8988T (cell line): ENCODE results near the gene SH3PXD2B.
"Not testable (repeated sequence)": the region's sequence is repeated elsewhere in the genome, so short reads cannot be mapped to it uniquely, and the experiment has no call there.

Source experiments
- DNase-seq: peaks from one replicate; pipeline ENCODE4 v3.0.0; 2011

Gene SH3PXD2B

GRCh38 chr5:172361566-172362238 lies 92.6 kb downstream of the SH3PXD2B start:
- no peak for DNase-seq

DNA sequence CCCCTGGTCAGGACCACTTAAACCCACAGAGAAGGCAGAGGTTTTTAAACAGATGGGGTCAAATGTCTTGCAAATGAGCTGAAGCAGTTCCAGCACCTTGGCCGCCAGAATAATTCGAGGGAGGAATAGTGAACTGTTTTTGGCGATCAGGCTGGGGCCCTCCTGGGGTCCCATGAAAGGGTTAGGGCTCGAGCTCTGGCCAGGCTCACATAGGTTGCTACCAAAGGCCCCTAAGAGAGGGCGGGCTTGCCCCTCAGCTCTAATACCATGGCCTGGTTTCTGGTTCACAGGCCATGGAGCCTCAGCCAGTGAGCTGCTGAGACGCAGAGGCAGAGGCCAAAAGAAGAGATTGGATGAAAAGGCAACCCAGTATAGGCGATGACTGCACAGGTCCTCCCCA lies 96.0 kb downstream of the SH3PXD2B start:
- no peak for DNase-seq

GRCh38 chr5:172356527-172356926 lies 97.8 kb downstream of the SH3PXD2B start:
- no peak for DNase-seq

DNA sequence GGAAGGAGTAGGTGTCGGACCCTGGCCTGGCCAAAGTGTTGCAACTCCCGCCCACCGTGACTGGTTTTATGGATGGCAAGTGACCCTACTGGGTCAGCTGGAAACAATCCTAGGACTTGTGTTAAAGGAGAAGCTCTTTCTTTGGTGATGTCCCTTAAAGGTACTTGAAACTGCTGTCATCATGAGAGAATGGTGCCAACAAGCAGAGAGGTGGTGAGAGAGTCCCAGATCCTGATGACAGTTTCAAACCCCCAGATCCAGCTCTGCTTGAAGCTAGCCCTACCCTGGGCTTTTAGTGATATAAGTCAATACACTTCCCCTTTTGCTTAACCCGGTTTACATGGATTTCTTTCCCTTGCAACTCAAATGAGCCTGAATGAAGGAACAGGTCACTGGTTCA lies 98.3 kb downstream of the SH3PXD2B start:
- DNase-seq = no peak

GRCh38 chr5:172353846-172354245 lies 100.5 kb downstream of the SH3PXD2B start:
- DNase-seq = no peak

DNA sequence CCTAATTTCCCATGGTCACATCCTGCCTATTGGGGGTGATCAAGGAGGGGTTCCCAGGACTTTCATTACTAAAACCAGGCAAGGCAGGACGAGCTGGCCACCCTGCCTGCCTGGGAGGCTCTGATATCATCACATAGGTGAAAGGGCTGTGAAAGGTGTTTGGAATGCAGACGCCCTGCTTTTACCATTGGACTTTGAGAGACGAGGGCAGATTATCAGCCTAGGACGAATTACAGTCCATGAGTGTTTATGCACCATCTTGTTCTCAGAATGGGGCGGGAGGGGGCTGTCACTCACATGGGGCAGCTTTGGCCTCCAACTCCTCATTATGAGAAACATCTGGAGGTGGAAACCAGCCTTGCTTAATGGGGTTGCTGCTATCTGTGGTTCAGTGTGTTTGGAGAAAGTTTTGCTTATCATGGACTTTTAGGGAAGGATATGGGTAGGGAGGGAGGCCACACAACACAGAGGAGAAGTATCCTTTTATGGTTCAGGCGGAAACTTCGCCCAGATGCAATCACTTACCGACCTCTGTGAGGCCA lies 101.0 kb downstream of the SH3PXD2B start:
- DNase-seq = no peak

GRCh38 chr5:172352526-172352925 lies 101.8 kb downstream of the SH3PXD2B start:
- DNase-seq = not testable (repeated sequence)

GRCh38 chr5:172351240-172351778 lies 103.0 kb downstream of the SH3PXD2B start:
- DNase-seq = no peak

GRCh38 chr5:172350212-172351181 lies 103.8 kb downstream of the SH3PXD2B start:
- no peak for DNase-seq

DNA sequence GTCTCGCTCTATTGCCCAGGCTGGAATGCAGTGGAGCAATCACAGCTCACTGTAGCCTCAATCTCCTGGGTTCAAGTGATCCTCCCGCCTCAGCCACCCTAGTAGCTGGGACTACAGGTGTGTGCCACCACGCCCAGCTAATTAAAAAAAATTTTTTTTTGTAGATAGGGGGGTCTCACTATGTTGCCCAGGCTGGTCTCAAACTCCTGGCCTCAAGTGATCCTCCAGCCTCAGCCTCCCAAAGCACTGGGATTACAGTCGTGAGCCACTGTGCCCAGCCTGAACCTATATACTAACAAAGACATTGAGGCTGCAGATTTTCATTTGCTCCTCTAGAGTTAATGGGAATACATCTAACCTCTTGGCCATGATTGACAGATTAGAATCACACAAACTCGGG lies 105.6 kb downstream of the SH3PXD2B start:
- not testable (repeated sequence) for DNase-seq

GRCh38 chr5:172348084-172348483 lies 106.2 kb downstream of the SH3PXD2B start:
- DNase-seq = no peak

GRCh38 chr5:172347496-172348052 lies 106.8 kb downstream of the SH3PXD2B start:
- no peak for DNase-seq

GRCh38 chr5:172345881-172346280 lies 108.4 kb downstream of the SH3PXD2B start:
- no peak for DNase-seq

- no peak for DNase-seq
Measured at GRCh38 chr5:172344855-172345409, 109.4 kb downstream of the SH3PXD2B start.

DNA sequence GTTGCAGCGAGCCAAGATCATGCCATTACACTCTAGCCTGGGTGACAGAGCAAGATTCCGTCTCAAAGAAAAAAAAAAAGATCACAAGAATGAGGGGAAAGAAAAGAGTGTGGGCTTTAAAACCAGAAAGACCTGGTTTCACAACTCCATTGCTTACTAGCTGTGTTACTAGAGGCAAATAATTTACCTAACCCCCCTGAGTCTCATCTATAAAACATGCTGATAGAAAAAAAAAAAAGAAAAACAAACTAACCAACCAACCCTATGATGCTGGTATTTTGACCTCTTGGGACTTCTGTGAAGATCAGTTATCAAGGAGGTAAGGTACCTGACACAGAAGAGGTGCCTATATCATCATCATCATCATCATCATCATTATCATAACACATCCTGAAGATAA lies 110.6 kb downstream of the SH3PXD2B start:
- no peak for DNase-seq

GRCh38 chr5:172342918-172343317 lies 111.4 kb downstream of the SH3PXD2B start:
- DNase-seq = no peak

DNA sequence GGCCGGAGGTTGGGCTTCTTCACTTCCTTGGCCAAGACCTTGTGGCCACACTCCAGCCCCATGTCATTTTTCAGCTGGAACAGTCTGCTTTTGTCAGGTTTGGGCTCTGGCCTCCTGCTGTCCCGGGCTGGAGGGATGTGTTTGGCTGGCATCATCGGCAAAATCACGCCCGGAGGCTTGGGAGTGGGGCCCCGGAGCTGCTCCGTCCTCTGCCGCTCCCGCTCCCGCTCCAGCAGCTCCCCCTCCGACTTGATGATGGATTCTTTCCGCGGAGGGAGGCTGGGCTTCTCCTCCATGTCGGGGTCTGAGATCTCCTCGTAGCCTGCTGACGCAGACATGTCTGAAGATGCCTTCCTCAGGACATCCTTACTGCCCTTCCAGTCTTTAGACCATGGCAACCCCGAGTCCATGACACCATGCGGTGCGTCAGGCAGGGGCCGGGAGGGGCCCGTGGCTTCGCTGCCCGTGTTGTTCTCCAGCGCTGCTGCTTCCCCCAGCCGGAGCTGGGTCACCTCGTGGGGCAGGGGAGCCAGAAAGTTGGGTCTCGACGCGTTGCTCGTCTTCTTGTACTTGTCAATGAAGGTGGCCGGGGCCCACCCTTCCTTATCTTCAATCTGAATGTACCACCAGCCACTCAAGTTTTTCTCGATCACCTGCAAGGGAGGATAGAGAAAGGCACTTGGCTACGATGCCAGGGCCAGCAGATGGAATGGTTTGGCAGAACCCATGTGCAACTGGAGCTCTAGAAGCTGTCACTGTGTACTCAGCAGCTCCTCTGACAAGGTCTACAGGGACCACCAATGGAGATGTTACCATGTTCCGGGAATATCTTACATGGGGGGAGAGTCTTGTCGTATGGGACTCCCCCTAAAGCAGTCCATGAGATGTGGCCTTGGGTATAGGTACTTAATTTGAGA lies 114.8 kb downstream of the SH3PXD2B start:
- DNase-seq = no peak

GRCh38 chr5:172336676-172337285 lies 117.5 kb downstream of the SH3PXD2B start:
- DNase-seq = no peak

DNA sequence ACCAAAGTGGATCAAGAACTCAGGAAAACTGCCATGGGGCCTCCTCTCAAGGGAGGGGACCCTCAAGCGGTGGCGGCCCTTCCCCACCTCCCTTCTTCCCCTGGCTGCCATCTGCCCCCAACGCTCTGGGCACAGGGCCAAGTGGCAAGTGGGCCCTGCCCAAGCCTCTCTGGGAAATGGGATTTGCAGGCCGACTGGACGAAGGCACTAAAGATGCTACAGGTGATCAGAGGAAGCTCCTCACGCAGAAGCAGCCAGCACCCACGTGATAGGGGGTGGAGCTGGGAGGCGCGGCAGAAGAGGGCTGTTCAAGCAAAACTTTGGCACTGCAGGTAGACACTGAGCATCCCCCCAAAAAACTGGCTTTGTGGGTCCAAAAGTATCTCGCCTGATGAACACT lies 118.1 kb downstream of the SH3PXD2B start:
- DNase-seq = no peak

GRCh38 chr5:172335721-172336120 lies 118.6 kb downstream of the SH3PXD2B start:
- DNase-seq = no peak

DNA sequence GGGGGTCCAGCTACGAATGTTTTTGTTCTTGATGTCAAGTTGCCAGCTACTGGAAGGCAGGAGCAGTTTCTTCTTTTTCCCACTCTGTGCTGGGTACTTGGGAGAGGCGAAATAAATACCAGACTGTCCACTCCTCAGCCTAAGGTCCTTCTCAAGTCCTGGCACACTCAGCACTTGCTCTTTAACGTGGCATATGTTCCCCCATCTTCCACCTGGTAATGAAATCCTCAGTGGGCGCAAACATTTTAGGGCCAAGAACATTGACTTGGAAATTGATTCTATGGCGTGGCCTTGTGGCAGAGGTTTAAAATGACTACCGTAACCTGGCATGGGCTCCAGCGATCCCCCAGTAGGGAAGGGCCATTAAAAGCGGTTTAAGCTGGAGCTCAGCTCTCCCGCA lies 119.7 kb downstream of the SH3PXD2B start:
- no peak for DNase-seq
